Stimulated activated memory B cell treated with anti-CD40 and anti-IgM and Interleukin-4, amounts not matched to agents 10 μg/mL and 1 μg/mL and 100 μg/mL, for 72 hours (primary cell): ENCODE data around the gene MAP4K3.
A peak's percentile ranks its signal among the peaks of the same experiment; 100 is the strongest.

Experiments
- ATAC-seq: fragments of 150-1000 bp; cut with Tn5 transposase; 2 replicates; pipeline ENCODE4 v1.10.0; 2021
- H3K27ac Mint-ChIP-seq: one replicate; pipeline ENCODE4 v1.8.0; 2022; ENCODE audit warnings: mild to moderate bottlenecking, mixed read lengths
- H3K27me3 Mint-ChIP-seq: one replicate; pipeline ENCODE4 v1.8.0; 2022; ENCODE audit warnings: mixed read lengths
- H3K36me3 Mint-ChIP-seq: one replicate; pipeline ENCODE4 v1.8.0; 2022; ENCODE audit warnings: mixed read lengths
- H3K4me1 Mint-ChIP-seq: one replicate; pipeline ENCODE4 v1.8.0; 2022; ENCODE audit warnings: mixed read lengths
- H3K4me3 Mint-ChIP-seq: one replicate; pipeline ENCODE4 v1.8.0; 2022; ENCODE audit warnings: mild to moderate bottlenecking, moderate library complexity, mixed read lengths
- H3K9me3 Mint-ChIP-seq: one replicate; pipeline ENCODE4 v1.8.0; 2022; ENCODE audit warnings: mixed read lengths

MAP4K3 gene

GRCh38 chr2:39436592-39437521 lies at the start of gene MAP4K3:
MAP4K3 (minus strand) TSS chr2:39437285; CDS start chr2:39436987, 298 bp downstream.
- H3K4me3 Mint-ChIP-seq, result peak within 1 kb of the TSS; percentile 91
- no peaks in the 10 kb centered on the region for H3K27me3 Mint-ChIP-seq
- H3K36me3 Mint-ChIP-seq, result peaks cover 6% of the 10 kb centered on the region
- H3K9me3 Mint-ChIP-seq, result no peaks in the 10 kb centered on the region
- peak; percentile 91 for ATAC-seq
- H3K4me1 Mint-ChIP-seq, result peaks cover 35% of the 10 kb centered on the region
- peak within 1 kb of the TSS; percentile 87 for H3K27ac Mint-ChIP-seq

DNA sequence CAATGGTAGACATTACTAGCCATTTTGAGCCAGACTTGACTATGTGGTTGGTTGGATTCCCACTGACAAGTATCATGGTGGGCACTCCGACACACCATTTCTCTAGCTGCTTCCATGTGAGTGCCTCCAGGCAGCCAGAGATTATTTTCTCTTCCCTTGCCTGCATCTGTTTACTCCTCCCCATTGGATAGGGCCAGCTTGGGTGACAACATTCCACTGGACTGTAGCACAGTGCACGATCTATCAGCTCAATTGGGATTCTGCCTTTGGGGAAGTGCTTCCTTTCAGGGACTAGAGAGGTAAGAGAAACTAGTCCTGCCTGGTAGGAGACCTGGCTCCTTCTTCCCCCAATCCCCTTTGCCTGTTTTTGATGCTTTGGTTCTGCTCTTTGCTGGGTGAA lies 49.0 kb upstream of the MAP4K3 start:
- Mint-ChIP-seq H3K4me3 (no peak overlapping the region), H3K27ac (peak overlapping the region; percentile 5), H3K4me1 (peaks cover 11% of the 10 kb centered on the region), H3K36me3 (no peaks in the 10 kb centered on the region), H3K9me3 (no peaks in the 10 kb centered on the region), H3K27me3 (peaks cover 22% of the 10 kb centered on the region)
- no peak for ATAC-seq

DNA sequence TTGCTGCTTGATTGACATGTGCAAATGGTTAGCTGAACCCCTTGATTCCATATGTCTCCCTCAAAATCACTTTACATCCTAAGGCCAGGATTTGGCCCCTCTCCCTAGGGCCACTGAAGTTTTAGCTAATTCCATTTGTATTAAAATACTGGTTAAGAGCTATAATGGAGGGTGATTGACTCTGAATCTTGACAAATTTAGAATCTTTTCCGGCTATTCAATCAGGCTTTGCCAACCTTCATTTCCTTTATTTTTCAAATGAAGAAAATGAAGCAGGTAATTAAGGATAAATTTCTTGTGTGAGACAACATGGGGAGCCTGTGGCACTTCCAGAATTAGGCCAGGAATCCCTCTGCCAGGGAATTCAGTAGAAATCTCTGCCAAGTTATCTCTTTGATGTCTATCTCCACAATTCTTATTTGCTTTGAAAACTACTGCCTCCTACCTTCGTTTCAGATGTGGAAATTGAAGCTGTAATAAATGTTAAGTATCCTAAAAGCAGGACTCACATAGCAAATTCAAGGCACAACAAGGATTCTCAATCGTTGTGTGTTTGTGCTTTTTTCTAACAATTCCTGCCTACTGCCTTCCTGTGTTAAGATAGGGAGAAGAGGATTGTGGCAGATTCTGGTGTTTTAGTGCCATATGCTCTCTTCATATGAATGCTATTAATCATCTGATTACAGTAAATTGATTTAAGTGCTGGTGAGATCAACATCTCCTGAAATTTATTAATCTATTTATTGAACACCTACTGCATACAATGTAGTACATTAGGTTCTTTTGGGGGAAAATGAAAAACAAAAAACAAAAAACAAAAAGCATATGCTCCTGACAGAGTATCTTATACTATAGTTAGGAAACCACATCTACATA lies 47.8 kb upstream of the MAP4K3 start:
- H3K4me1 Mint-ChIP-seq, result peaks cover 11% of the 10 kb centered on the region
- H3K27ac Mint-ChIP-seq, result peak overlapping the region; percentile 30
- H3K4me3 Mint-ChIP-seq, result no peak overlapping the region
- no peaks in the 10 kb centered on the region for H3K36me3 Mint-ChIP-seq
- peaks cover 22% of the 10 kb centered on the region for H3K27me3 Mint-ChIP-seq
- no peaks in the 10 kb centered on the region for H3K9me3 Mint-ChIP-seq
- no peak for ATAC-seq

DNA sequence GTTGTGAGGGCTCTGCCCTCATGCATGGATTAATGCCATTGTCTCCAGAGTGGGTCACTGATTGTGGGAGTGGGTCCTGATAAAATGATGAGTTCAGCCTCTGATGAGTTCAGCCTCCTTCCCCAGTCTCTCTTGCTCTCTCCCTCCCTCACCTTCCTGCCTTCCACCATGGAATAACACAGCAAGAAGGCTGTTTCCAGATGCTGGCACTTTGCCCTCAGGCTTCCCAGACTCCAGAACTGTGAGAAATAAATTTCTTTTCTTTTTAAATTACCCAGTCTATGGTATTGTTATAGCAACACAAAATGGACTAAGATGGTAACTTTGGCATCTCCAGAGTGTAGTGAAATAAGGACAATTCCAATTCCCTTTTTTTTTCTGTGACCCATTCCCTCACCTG lies 47.1 kb upstream of the MAP4K3 start:
- no peaks in the 10 kb centered on the region for H3K36me3 Mint-ChIP-seq
- no peak for ATAC-seq
- peaks cover 21% of the 10 kb centered on the region for H3K27me3 Mint-ChIP-seq
- peak overlapping the region; percentile 30 for H3K27ac Mint-ChIP-seq
- no peaks in the 10 kb centered on the region for H3K9me3 Mint-ChIP-seq
- peaks cover 11% of the 10 kb centered on the region for H3K4me1 Mint-ChIP-seq
- H3K4me3 Mint-ChIP-seq, result no peak overlapping the region

DNA sequence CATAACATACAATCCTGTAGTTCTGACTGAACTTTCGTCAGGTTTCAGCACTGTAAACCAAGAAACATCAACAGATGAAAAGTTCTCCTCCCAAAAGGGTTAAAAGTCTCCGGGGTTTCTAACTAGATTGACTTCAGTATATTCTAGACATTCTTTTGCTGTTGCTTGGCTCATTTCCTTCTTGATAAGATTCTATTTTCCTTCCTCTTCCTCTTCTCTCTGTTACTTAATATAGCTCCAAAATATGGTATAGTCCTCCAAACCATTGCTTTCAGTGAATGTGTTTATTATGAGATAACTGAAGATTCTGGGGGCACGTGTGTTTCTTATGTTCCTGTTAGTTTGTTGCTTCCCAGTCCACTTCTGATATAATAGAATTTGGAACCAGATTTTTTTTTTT lies 46.4 kb upstream of the MAP4K3 start:
- no peaks in the 10 kb centered on the region for H3K9me3 Mint-ChIP-seq
- H3K27me3 Mint-ChIP-seq, result peaks cover 16% of the 10 kb centered on the region
- ATAC-seq, result no peak
- no peak overlapping the region for H3K4me3 Mint-ChIP-seq
- H3K36me3 Mint-ChIP-seq, result no peaks in the 10 kb centered on the region
- H3K27ac Mint-ChIP-seq, result no peak overlapping the region
- peaks cover 9% of the 10 kb centered on the region for H3K4me1 Mint-ChIP-seq

DNA sequence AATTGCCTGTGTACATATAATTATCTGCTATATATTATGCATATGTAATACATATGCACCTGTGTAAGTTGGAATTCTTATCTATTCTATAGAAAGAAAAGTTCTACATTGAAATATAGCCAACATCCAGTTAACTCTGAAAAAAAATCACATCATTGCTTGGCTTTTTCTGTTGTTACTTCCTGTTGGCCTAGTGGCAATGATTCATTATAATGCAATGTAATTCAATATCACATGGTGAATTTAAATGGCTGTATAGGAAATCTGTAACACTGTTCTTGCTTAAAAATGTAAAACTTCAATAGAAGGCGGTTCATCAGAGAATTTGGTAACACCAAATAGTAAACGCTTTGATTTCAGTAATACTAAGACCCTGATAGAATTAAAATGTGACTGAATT lies 44.5 kb upstream of the MAP4K3 start:
- no peak overlapping the region for H3K4me3 Mint-ChIP-seq
- no peaks in the 10 kb centered on the region for H3K36me3 Mint-ChIP-seq
- H3K9me3 Mint-ChIP-seq, result peaks cover 5% of the 10 kb centered on the region
- peaks cover 16% of the 10 kb centered on the region for H3K4me1 Mint-ChIP-seq
- no peak for ATAC-seq
- peaks cover 10% of the 10 kb centered on the region for H3K27me3 Mint-ChIP-seq
- H3K27ac Mint-ChIP-seq, result no peak overlapping the region

DNA sequence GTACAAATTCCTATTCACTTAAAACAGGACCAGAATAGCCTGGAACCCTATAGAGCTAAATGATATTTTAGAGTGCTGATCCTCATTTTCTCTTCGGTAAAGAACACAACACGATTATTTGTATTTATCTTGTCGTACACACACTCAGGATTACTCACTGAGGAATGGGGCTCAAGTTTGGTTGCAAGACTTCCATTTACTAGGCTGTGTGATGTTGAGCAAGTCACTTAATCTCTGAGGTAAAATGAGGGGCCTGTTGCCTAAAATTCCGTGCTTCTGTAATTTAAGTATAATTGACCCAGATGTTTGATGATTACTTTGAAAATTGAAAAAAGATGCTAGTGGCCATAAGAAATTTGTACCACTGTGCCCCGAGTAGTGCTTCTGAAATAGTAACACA lies 42.6 kb upstream of the MAP4K3 start:
- ATAC-seq, result no peak
- Mint-ChIP-seq H3K27ac (no peak overlapping the region), H3K9me3 (peaks cover 5% of the 10 kb centered on the region), H3K36me3 (peaks cover 4% of the 10 kb centered on the region), H3K4me1 (peaks cover 27% of the 10 kb centered on the region), H3K27me3 (no peaks in the 10 kb centered on the region), H3K4me3 (no peak overlapping the region)

- Mint-ChIP-seq H3K27ac (no peak overlapping the region), H3K27me3 (no peaks in the 10 kb centered on the region), H3K9me3 (peaks cover 5% of the 10 kb centered on the region), H3K4me1 (peaks cover 27% of the 10 kb centered on the region), H3K36me3 (peaks cover 4% of the 10 kb centered on the region), H3K4me3 (no peak overlapping the region)
- no peak for ATAC-seq
Measured at GRCh38 chr2:39479053-39479670, 42.1 kb upstream of the MAP4K3 start.

DNA sequence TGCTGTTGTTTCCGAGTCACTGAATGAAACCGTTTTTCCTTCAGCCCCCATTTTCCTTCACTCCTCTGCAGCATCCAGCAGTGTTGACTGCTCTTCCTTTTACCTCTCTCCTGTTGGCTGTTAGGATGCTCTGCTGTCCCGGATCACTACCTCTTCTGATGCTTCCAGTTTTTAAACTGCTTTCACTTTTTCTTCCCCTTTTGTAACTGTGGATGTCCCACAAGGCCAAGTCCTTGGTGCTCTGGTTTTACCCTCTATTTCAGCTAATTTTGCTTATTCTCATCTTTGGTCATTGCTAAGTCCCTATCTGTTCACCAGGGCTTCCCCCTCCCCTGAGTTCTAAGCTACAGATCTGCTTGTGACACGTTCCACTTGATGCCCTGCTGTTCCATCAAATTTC lies 39.4 kb upstream of the MAP4K3 start:
- ATAC-seq, result peak; percentile 96
- Mint-ChIP-seq H3K36me3 (peaks cover 4% of the 10 kb centered on the region), H3K27ac (peak overlapping the region; percentile 79), H3K9me3 (peaks cover 5% of the 10 kb centered on the region), H3K4me3 (peak overlapping the region; percentile 68), H3K27me3 (no peaks in the 10 kb centered on the region), H3K4me1 (peaks cover 21% of the 10 kb centered on the region)

DNA sequence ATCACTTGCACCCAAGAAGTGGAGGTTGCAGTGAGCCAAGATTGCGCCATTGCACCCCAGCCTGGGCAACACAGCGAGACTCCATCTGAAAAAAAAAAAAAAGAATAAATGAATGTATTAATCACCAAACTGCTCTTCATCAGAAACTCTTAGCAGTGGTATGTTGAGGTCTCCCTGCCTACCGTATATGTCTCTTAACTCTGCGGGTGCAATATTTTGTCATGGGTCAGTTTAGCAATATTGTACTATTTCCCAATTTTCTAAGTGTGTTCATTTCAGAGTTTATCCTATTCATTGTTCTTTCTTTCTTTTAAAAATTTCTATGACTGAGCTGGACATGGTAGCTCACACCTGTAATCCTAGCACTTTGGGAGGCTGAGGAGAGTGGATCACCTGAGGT lies 37.9 kb upstream of the MAP4K3 start:
- no peaks in the 10 kb centered on the region for H3K27me3 Mint-ChIP-seq
- H3K27ac Mint-ChIP-seq, result no peak overlapping the region
- H3K4me1 Mint-ChIP-seq, result peaks cover 37% of the 10 kb centered on the region
- H3K36me3 Mint-ChIP-seq, result peaks cover 4% of the 10 kb centered on the region
- ATAC-seq, result no peak
- no peak overlapping the region for H3K4me3 Mint-ChIP-seq
- peaks cover 5% of the 10 kb centered on the region for H3K9me3 Mint-ChIP-seq

GRCh38 chr2:39470580-39470979 lies 33.5 kb upstream of the MAP4K3 start:
- H3K36me3 Mint-ChIP-seq, result peaks cover under 1% of the 10 kb centered on the region
- ATAC-seq, result peak; percentile 12
- peaks cover 46% of the 10 kb centered on the region for H3K4me1 Mint-ChIP-seq
- no peaks in the 10 kb centered on the region for H3K9me3 Mint-ChIP-seq
- H3K27me3 Mint-ChIP-seq, result no peaks in the 10 kb centered on the region
- peak overlapping the region; percentile 21 for H3K27ac Mint-ChIP-seq
- no peak overlapping the region for H3K4me3 Mint-ChIP-seq

DNA sequence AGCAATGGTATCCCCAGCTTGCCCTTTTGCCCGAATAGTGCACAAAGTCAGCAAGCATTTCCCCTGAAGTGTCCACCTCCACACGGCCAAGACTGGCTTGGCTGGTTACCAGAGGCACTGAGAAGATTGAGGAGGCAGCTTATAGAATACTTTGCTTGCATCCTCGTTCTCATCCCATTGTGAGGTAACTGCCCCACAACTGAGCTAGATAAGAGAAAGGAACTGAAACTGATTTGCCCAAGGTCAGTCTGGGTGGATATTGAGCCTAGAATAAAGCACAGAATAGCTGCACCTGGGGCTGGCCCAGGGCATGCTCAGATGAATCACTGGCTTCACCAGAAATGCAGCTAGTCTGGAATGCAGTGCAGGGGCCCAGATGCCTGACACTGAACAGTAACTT lies 32.7 kb upstream of the MAP4K3 start:
- Mint-ChIP-seq H3K9me3 (no peaks in the 10 kb centered on the region), H3K36me3 (no peaks in the 10 kb centered on the region), H3K4me1 (peaks cover 45% of the 10 kb centered on the region), H3K27ac (peak overlapping the region; percentile 61), H3K4me3 (peak overlapping the region; percentile 21), H3K27me3 (no peaks in the 10 kb centered on the region)
- peak; percentile 98 for ATAC-seq

- peaks cover 45% of the 10 kb centered on the region for H3K4me1 Mint-ChIP-seq
- H3K9me3 Mint-ChIP-seq, result no peaks in the 10 kb centered on the region
- H3K36me3 Mint-ChIP-seq, result no peaks in the 10 kb centered on the region
- no peak overlapping the region for H3K4me3 Mint-ChIP-seq
- ATAC-seq, result no peak
- H3K27ac Mint-ChIP-seq, result peak overlapping the region; percentile 61
- no peaks in the 10 kb centered on the region for H3K27me3 Mint-ChIP-seq
Measured at GRCh38 chr2:39468579-39469451, 31.7 kb upstream of the MAP4K3 start.

DNA sequence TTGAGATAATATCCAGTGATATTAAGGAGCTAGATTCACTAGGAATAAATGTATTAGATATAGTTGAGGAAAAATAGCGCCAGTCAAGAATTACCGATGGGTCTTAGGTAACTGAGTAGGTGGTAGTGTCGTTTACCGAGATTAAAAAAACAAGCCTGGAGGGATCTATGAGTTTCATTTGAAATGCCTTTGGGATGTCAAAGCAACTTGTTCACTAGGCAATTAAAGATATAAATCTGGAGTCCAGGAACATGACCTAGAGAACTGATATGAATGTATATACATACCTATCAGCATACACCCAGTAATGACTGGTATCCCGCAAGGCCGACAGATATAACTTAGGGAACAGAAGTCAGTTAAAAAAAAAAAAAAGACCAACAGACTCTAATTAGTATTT lies 29.2 kb upstream of the MAP4K3 start:
- Mint-ChIP-seq H3K4me3 (no peak overlapping the region), H3K27me3 (no peaks in the 10 kb centered on the region), H3K36me3 (no peaks in the 10 kb centered on the region), H3K9me3 (no peaks in the 10 kb centered on the region), H3K4me1 (peaks cover 42% of the 10 kb centered on the region), H3K27ac (no peak overlapping the region)
- no peak for ATAC-seq
